Activated T-helper 2 cell treated with anti-CD3 and anti-CD28 coated beads, Interferon-gamma antibody, Interleukin-2, Interleukin-4, amounts not matched to agents 10 μg/mL and 5 μg/mL and 100 μg/mL, durations not matched to agents 14 hours and 24 hours and 36 hours (primary cell): Measurements from ENCODE around the gene PPP4C. TPM values are rescaled to one million over a fixed set of nuclear protein-coding genes. Genes with fewer than 3 reads are reported as not detected.

Experiments used
- DNase-seq: peaks from one replicate; pipeline ENCODE4 v3.0.0; 2021; ENCODE audit warnings: low spot score
- H3K27ac Mint-ChIP-seq: one replicate; pipeline ENCODE4 v1.8.0; 2021; ENCODE audit warnings: mixed read lengths
- H3K27me3 Mint-ChIP-seq: one replicate; pipeline ENCODE4 v1.8.0; 2021; ENCODE audit warnings: low read depth, mixed read lengths
- H3K36me3 Mint-ChIP-seq: one replicate; pipeline ENCODE4 v1.8.0; 2021; ENCODE audit warnings: low read depth, mixed read lengths
- H3K4me1 Mint-ChIP-seq: one replicate; pipeline ENCODE4 v1.8.0; 2021; ENCODE audit warnings: low read depth, mixed read lengths
- H3K4me3 Mint-ChIP-seq: one replicate; pipeline ENCODE4 v1.8.0; 2021; ENCODE audit warnings: low read depth, mild to moderate bottlenecking, moderate library complexity, mixed read lengths
- H3K9me3 Mint-ChIP-seq: one replicate; pipeline ENCODE4 v1.8.0; 2021; ENCODE audit warnings: mixed read lengths
- intact Hi-C: fragments of 100-400 bp; cut with micrococcal nuclease; formaldehyde crosslinking; loops from one replicate; pipeline ENCODE4 v1.15.1; 2023
- total RNA-seq: library from RNA; stranded (reverse); gene quantifications from 2 replicates; pipeline ENCODE4 v1.2.3, GENCODE V29; 2022

PPP4C gene
- total RNA-seq, 1 donor from 2014 or later = 143 TPM

GRCh38 chr16:30063893-30064728, 11.7 kb upstream of the PPP4C start:
- Mint-ChIP-seq H3K9me3 (no peaks in the 10 kb centered on the region), H3K4me3 (peak overlapping the region; percentile 100), H3K27ac (peak overlapping the region; percentile 99), H3K4me1 (peaks cover 22% of the 10 kb centered on the region), H3K36me3 (peaks cover 47% of the 10 kb centered on the region), H3K27me3 (no peaks in the 10 kb centered on the region)
- intact Hi-C loops = loop anchor here (10.0 kb wide), 1 partner anchor 291 kb away; the partner anchor contains the start of gene CD2BP2
- peak; percentile 66 for DNase-seq

DNA sequence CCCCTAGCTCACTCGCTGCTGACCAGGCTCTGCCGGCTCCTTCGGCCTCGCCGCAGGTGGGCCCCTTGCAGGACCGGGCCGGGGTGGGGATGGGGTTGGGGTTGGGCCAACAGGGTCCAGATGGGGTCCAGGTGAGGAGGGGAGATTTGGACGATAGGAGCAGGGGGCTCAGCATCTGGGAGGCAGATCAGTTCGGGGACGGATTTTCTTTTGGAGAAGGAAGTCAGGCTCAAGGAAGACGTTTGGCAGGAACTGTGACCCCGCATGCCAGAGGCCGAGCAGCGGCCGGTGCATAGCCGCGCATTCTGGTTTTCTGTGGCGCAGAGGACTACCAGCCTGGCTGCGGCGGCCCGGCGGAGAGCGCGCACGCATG, 11.1 kb upstream of the PPP4C start:
- Mint-ChIP-seq H3K4me3 (peak overlapping the region; percentile 100), H3K27me3 (no peaks in the 10 kb centered on the region), H3K27ac (peak overlapping the region; percentile 99), H3K36me3 (peaks cover 54% of the 10 kb centered on the region), H3K9me3 (no peaks in the 10 kb centered on the region), H3K4me1 (peaks cover 26% of the 10 kb centered on the region)
- no peak for DNase-seq
- intact Hi-C loops = loop anchor here (1.0 to 10.0 kb wide), 3 partner anchors 11 to 290 kb away; partner anchors contain the start of gene CD2BP2

GRCh38 chr16:30065102-30065942, 10.5 kb upstream of the PPP4C start, which contains the start of gene ALDOA:
TSS of gene ALDOA (plus strand) at chr16:30065760. CDS start at chr16:30066898, 1,138 bp downstream.
- Mint-ChIP-seq H3K9me3 (no peaks in the 10 kb centered on the region), H3K27ac (peak within 1 kb of the TSS; percentile 99), H3K27me3 (no peaks in the 10 kb centered on the region), H3K36me3 (peaks cover 60% of the 10 kb centered on the region), H3K4me3 (peak within 1 kb of the TSS; percentile 100), H3K4me1 (peaks cover 30% of the 10 kb centered on the region)
- intact Hi-C loops = loop anchor here (1.0 to 10.0 kb wide), 3 partner anchors 12 to 289 kb away; partner anchors contain the start of gene CD2BP2
- peak; percentile 95 for DNase-seq

DNA sequence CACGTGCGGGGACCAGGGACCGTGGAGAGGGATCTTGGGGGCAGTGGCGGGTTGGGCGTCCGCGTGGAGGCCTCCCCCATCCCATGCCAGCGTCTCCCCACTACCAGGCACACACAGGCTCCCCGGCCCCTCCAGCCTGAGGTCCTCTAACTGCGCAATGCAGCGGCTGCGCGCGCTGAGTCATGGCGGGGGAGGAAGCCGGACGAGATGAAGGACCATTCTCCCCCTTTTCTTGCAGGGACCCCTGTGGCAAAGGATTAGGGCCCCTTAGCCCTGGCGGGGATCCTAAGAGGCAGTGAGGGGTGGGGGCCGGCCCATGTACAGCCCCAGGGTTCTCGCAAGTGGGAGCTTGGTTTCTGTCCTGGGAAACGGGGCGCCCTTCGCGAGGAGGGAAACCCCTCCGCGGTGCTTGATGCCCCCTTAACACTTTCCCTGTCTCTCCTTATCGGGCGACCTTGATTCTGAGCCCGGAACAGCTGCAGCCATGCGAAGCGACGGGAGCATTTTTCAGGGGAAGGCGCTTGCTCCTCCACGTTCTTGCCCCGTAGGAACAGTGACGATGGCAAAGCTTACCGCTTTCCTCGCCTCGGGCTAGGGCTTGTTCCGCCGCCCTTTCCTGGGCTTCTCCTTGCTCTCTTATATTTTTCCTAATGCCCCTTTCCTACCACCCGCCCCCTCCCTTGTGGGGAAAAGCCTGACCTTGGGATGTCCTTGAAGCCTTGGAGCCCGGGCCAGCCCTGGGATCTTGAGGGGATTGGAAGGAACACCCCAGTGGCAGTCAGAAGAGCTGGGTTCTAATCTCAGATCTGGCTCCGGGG, 9.6 kb upstream of the PPP4C start:
- H3K4me3 Mint-ChIP-seq = peak overlapping the region; percentile 100
- H3K27me3 Mint-ChIP-seq = no peaks in the 10 kb centered on the region
- peak overlapping the region; percentile 99 for H3K27ac Mint-ChIP-seq
- peaks cover 68% of the 10 kb centered on the region for H3K36me3 Mint-ChIP-seq
- intact Hi-C loops = loop anchor here (1.0 to 10.0 kb wide), 3 partner anchors 13 to 289 kb away; partner anchors contain the start of gene CD2BP2
- H3K9me3 Mint-ChIP-seq = no peaks in the 10 kb centered on the region
- peaks cover 33% of the 10 kb centered on the region for H3K4me1 Mint-ChIP-seq
- DNase-seq = no peak

DNA sequence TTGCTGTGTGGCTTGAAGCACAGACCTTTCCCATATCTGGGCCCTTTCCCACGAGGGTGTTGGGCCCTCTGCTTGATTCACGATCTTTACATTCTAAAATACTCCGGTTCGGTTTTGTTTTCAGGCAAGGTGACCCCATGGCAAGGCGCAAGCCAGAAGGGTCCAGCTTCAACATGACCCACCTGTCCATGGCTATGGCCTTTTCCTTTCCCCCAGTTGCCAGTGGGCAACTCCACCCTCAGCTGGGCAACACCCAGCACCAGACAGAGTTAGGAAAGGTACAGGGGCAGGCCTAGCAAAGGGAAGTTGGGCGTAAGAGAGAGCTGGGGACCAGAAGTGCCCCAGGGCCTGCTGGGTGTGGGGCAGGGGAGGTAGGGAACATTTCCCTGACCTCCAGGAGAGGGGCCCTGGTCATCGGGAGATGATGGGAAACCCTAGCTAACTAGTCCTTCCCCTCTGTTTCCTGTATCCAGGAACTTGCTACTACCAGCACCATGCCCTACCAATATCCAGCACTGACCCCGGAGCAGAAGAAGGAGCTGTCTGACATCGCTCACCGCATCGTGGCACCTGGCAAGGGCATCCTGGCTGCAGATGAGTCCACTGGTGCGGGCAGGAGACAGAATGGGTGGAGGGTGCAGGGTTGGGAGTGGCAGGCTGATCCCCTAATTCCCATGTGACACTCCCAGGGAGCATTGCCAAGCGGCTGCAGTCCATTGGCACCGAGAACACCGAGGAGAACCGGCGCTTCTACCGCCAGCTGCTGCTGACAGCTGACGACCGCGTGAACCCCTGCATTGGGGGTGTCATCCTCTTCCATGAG, 8.8 kb upstream of the PPP4C start:
- Mint-ChIP-seq H3K27me3 (no peaks in the 10 kb centered on the region), H3K27ac (peak overlapping the region; percentile 79), H3K4me3 (peak overlapping the region; percentile 100), H3K36me3 (peaks cover 76% of the 10 kb centered on the region), H3K4me1 (peaks cover 33% of the 10 kb centered on the region), H3K9me3 (no peaks in the 10 kb centered on the region)
- DNase-seq = no peak
- intact Hi-C loops = loop anchor here (10.0 kb wide), 1 partner anchor 288 kb away; the partner anchor contains the start of gene CD2BP2

DNA sequence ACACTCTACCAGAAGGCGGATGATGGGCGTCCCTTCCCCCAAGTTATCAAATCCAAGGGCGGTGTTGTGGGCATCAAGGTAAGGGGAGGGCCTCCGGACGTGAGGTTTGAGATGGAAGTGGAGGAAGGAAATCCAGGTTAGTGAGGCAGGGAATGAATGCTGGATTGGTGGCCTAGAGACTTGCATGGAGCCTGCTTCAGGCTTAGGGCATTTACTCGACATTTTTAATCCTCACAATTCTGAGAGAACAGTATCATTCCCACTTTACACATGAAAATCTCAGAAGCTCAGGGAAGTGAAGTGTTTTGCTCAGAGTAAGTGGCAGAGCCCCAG, 8.2 kb upstream of the PPP4C start:
- H3K36me3 Mint-ChIP-seq = peaks cover 81% of the 10 kb centered on the region
- intact Hi-C loops = loop anchor here (10.0 kb wide), 1 partner anchor 287 kb away; the partner anchor contains the start of gene CD2BP2

GRCh38 chr16:30068333-30068732, 7.5 kb upstream of the PPP4C start:
- intact Hi-C loops = loop anchor here (10.0 kb wide), 1 partner anchor 286 kb away; the partner anchor contains the start of gene CD2BP2
- peaks cover 81% of the 10 kb centered on the region for H3K36me3 Mint-ChIP-seq
- no peaks in the 10 kb centered on the region for H3K9me3 Mint-ChIP-seq
- DNase-seq = no peak
- peak overlapping the region; percentile 74 for H3K27ac Mint-ChIP-seq
- peak overlapping the region; percentile 70 for H3K4me3 Mint-ChIP-seq
- H3K27me3 Mint-ChIP-seq = no peaks in the 10 kb centered on the region
- H3K4me1 Mint-ChIP-seq = peaks cover 32% of the 10 kb centered on the region

More for the DNA sequence above, 8.2 kb upstream of the PPP4C start:
- DNase-seq = no peak
- Mint-ChIP-seq H3K4me3 (peak overlapping the region; percentile 100), H3K4me1 (peaks cover 33% of the 10 kb centered on the region), H3K27ac (peak overlapping the region; percentile 79), H3K27me3 (no peaks in the 10 kb centered on the region), H3K9me3 (no peaks in the 10 kb centered on the region)

GRCh38 chr16:30068750-30069610, 6.8 kb upstream of the PPP4C start:
- H3K4me1 Mint-ChIP-seq = peaks cover 28% of the 10 kb centered on the region
- intact Hi-C loops = loop anchor here (10.0 kb wide), 1 partner anchor 286 kb away; the partner anchor contains the start of gene CD2BP2
- no peaks in the 10 kb centered on the region for H3K27me3 Mint-ChIP-seq
- DNase-seq = peak; percentile 54
- H3K36me3 Mint-ChIP-seq = peaks cover 85% of the 10 kb centered on the region
- no peaks in the 10 kb centered on the region for H3K9me3 Mint-ChIP-seq
- H3K4me3 Mint-ChIP-seq = peak overlapping the region; percentile 70
- H3K27ac Mint-ChIP-seq = peak overlapping the region; percentile 74

DNA sequence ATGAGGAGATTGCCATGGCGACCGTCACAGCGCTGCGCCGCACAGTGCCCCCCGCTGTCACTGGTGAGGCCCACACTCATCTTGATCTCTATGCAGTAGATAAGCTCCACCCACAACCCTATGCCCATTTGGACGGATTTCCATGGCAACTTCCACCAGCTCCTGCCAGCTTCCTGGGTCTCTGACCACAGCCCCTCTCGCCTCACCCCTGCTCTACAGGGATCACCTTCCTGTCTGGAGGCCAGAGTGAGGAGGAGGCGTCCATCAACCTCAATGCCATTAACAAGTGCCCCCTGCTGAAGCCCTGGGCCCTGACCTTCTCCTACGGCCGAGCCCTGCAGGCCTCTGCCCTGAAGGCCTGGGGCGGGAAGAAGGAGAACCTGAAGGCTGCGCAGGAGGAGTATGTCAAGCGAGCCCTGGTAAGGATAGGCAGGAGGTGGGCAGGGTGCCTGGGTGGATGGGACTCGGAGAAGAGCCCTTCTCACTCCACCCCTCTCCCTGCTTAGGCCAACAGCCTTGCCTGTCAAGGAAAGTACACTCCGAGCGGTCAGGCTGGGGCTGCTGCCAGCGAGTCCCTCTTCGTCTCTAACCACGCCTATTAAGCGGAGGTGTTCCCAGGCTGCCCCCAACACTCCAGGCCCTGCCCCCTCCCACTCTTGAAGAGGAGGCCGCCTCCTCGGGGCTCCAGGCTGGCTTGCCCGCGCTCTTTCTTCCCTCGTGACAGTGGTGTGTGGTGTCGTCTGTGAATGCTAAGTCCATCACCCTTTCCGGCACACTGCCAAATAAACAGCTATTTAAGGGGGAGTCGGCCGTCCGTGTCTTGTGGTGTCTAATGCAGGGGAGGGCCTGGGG, 6.0 kb upstream of the PPP4C start:
- intact Hi-C loops = loop anchor here (10.0 kb wide), 1 partner anchor 285 kb away; the partner anchor contains the start of gene CD2BP2
- Mint-ChIP-seq H3K27ac (peak overlapping the region; percentile 42), H3K4me1 (peaks cover 31% of the 10 kb centered on the region), H3K9me3 (no peaks in the 10 kb centered on the region), H3K4me3 (peak overlapping the region; percentile 37), H3K27me3 (no peaks in the 10 kb centered on the region), H3K36me3 (peaks cover 78% of the 10 kb centered on the region)
- no peak for DNase-seq

GRCh38 chr16:30070490-30070889, 5.3 kb upstream of the PPP4C start:
- Mint-ChIP-seq H3K36me3 (peaks cover 72% of the 10 kb centered on the region), H3K4me1 (peaks cover 32% of the 10 kb centered on the region), H3K9me3 (no peaks in the 10 kb centered on the region), H3K27ac (peak overlapping the region; percentile 42), H3K27me3 (no peaks in the 10 kb centered on the region), H3K4me3 (peak overlapping the region; percentile 21)
- intact Hi-C loops = no loop called here
- no peak for DNase-seq
